ENCODE data around the gene THUMPD3. TPM values are rescaled to one million over a fixed set of nuclear protein-coding genes. Genes with fewer than 3 reads are reported as not detected.

The THUMPD3 gene
- total RNA-seq, 2 donors from 2014 or later = 28.4 to 30.5 TPM

- TF ChIP-seq CTCF (IDR thresholded peaks at IDR 0.05) = no peak
- Histone ChIP-seq H3K27ac (no peak overlapping the region), H3K4me3 (no peak overlapping the region), H3K36me3 (no peaks in the 10 kb centered on the region), H3K27me3 (no peaks in the 10 kb centered on the region), H3K9me3 (no peaks in the 10 kb centered on the region), H3K4me1 (no peaks in the 10 kb centered on the region)
- DNase-seq (ENCODE audit: low spot score) = no peak
Measured at GRCh38 chr3:9347887-9348286, 15.0 kb upstream of the THUMPD3 start.

- no peak overlapping the region for H3K4me3 ChIP-seq
- no peak for DNase-seq (ENCODE audit: low spot score)
- H3K27ac ChIP-seq = no peak overlapping the region
- TF ChIP-seq CTCF (IDR thresholded peaks at IDR 0.05) = no peak
- H3K4me1 ChIP-seq = peaks cover 0 to 3% of the 10 kb centered on the region in 2 donors
- H3K9me3 ChIP-seq = no peaks in the 10 kb centered on the region
- no peaks in the 10 kb centered on the region for H3K36me3 ChIP-seq
- no peaks in the 10 kb centered on the region for H3K27me3 ChIP-seq
Measured at GRCh38 chr3:9349321-9350117, 13.3 kb upstream of the THUMPD3 start.

- Histone ChIP-seq H3K4me3 (no peak overlapping the region), H3K27ac (no peak overlapping the region), H3K9me3 (no peaks in the 10 kb centered on the region), H3K36me3 (no peaks in the 10 kb centered on the region), H3K27me3 (no peaks in the 10 kb centered on the region), H3K4me1 (peaks cover 0 to 3% of the 10 kb centered on the region in 2 donors)
- TF ChIP-seq CTCF (IDR thresholded peaks at IDR 0.05) = no peak
- no peak for DNase-seq (ENCODE audit: low spot score)
Measured at GRCh38 chr3:9351709-9352126, 11.1 kb upstream of the THUMPD3 start.

- peaks cover 0 to 3% of the 10 kb centered on the region in 2 donors for H3K4me1 ChIP-seq
- no peak overlapping the region for H3K4me3 ChIP-seq
- peak; percentile 71 for DNase-seq (ENCODE audit: low spot score)
- peak; percentile 77 to 90 for TF ChIP-seq CTCF (IDR thresholded peaks at IDR 0.05)
- H3K27ac ChIP-seq = no peak overlapping the region
- no peaks in the 10 kb centered on the region for H3K9me3 ChIP-seq
- H3K36me3 ChIP-seq = no peaks in the 10 kb centered on the region
- no peaks in the 10 kb centered on the region for H3K27me3 ChIP-seq
Measured at GRCh38 chr3:9352917-9353752, 9.7 kb upstream of the THUMPD3 start.

GRCh38 chr3:9361691-9362388, 1.0 kb upstream of the THUMPD3 start:
- Histone ChIP-seq H3K9me3 (no peaks in the 10 kb centered on the region), H3K4me3 (peak overlapping the region; percentile 69 to 75), H3K4me1 (peaks cover 0 to 19% of the 10 kb centered on the region in 2 donors), H3K27ac (no peak overlapping the region), H3K36me3 (peaks cover 15% of the 10 kb centered on the region), H3K27me3 (no peaks in the 10 kb centered on the region)
- TF ChIP-seq CTCF (IDR thresholded peaks at IDR 0.05) = no peak
- DNase-seq (ENCODE audit: low spot score) = no peak
